IMR-90 (cell line): ENCODE results near the gene FGF2. TPM values are rescaled to one million over a fixed set of nuclear protein-coding genes. Genes with fewer than 3 reads are reported as not detected.

Experiments used
- ATAC-seq: fragments of 200-7000 bp; cut with Tn5 transposase; 2 replicates; pipeline ENCODE4 v1.9.1; 2020; ENCODE audit warnings: low read depth, mild to moderate bottlenecking, moderate library complexity
- BruUV-seq: library from RNA; stranded (reverse); fragments of 400-500 nt; replicated peaks from 2 replicates; lab custom pipeline; 2021; lab: Mats Ljungman, UMichigan
- CTCF ChIA-PET: fragments of 300-600 bp; formaldehyde crosslinking; extraction: SDS; loops from one replicate; lab custom pipeline; 2021; ENCODE audit warnings: antibody characterized with exemption; lab: Yijun Ruan, JAX
- POLR2A ChIA-PET: fragments of 300-600 bp; sonication (Branson Sonifier 250); formaldehyde crosslinking; loops from one replicate; lab custom pipeline; 2022; ENCODE audit warnings: antibody characterized with exemption; ENCODE audit not compliant: unreplicated experiment; lab: Charles Lee
- DNase-seq: peaks from one replicate; pipeline ENCODE4 v3.0.0; 2013
- H2AFZ ChIP-seq: replicated peaks from 2 replicates; pipeline ENCODE3; 2013; ENCODE audit warnings: low read length, mild to moderate bottlenecking; ENCODE audit not compliant: poor library complexity
- H2AK5ac ChIP-seq: 2 replicates; pipeline ENCODE4 v1.6.1; 2013; ENCODE audit warnings: low read depth, low read length, inconsistent platforms
- H2AK9ac ChIP-seq: replicated peaks from 2 replicates; pipeline ENCODE3; 2013; ENCODE audit warnings: mild to moderate bottlenecking, low read depth, low read length, moderate library complexity; ENCODE audit not compliant: poor library complexity
- H2BK120ac ChIP-seq: 2 replicates; pipeline ENCODE4 v1.6.1; 2013; ENCODE audit warnings: low read depth, low read length, inconsistent platforms
- H2BK15ac ChIP-seq: 3 replicates; pipeline ENCODE4 v1.6.1; 2013; ENCODE audit warnings: low read depth, low read length, inconsistent platforms
- H2BK20ac ChIP-seq: 2 replicates; pipeline ENCODE4 v1.6.1; 2013; ENCODE audit warnings: low read depth, mild to moderate bottlenecking, inconsistent platforms, low read length, moderate library complexity
- H2BK5ac ChIP-seq: 2 replicates; pipeline ENCODE4 v1.6.1; 2013; ENCODE audit warnings: mild to moderate bottlenecking, low read depth, low read length, inconsistent platforms; ENCODE audit not compliant: poor library complexity, severe bottlenecking
- H3K14ac ChIP-seq: replicated peaks from 2 replicates; pipeline ENCODE4 v1.6.1; 2013; ENCODE audit warnings: low read depth, low read length, inconsistent platforms
- H3K18ac ChIP-seq: 2 replicates; pipeline ENCODE4 v1.6.1; 2013; ENCODE audit warnings: low read depth, low read length, control low read depth
- H3K23ac ChIP-seq: 2 replicates; pipeline ENCODE4 v1.6.1; 2013; ENCODE audit warnings: low read depth, low read length, inconsistent platforms
- H3K27ac ChIP-seq: 2 replicates; pipeline ENCODE4 v1.5.1; 2013; ENCODE audit warnings: mild to moderate bottlenecking, control low read depth, low read length; ENCODE audit not compliant: insufficient read depth
- H3K27me3 ChIP-seq: 2 replicates; pipeline ENCODE4 v1.6.1; 2013; ENCODE audit warnings: low read length; ENCODE audit not compliant: control insufficient read depth, insufficient read depth
- H3K36me3 ChIP-seq: 2 replicates; pipeline ENCODE4 v1.6.1; 2013; ENCODE audit warnings: low read length, mixed read lengths; ENCODE audit not compliant: control insufficient read depth, insufficient read depth
- H3K4ac ChIP-seq: 2 replicates; pipeline ENCODE4 v1.6.1; 2013; ENCODE audit warnings: low read depth, low read length, inconsistent platforms
- H3K4me1 ChIP-seq: 2 replicates; pipeline ENCODE4 v1.6.1; 2013; ENCODE audit warnings: low read length, mixed read lengths; ENCODE audit not compliant: control insufficient read depth, insufficient read depth
- H3K4me2 ChIP-seq: 2 replicates; pipeline ENCODE4 v1.6.1; 2013; ENCODE audit warnings: low read depth, mild to moderate bottlenecking, control low read depth, low read length, moderate library complexity
- H3K4me3 ChIP-seq: 2 replicates; pipeline ENCODE4 v1.5.1; 2013; ENCODE audit warnings: low read depth, mild to moderate bottlenecking, control low read depth, low read length, moderate library complexity; ENCODE audit not compliant: insufficient read depth
- H3K56ac ChIP-seq: 2 replicates; pipeline ENCODE4 v1.6.1; 2013; ENCODE audit warnings: low read length, inconsistent platforms; ENCODE audit not compliant: insufficient read depth; ENCODE audit errors: extremely low read depth
- H3K79me1 ChIP-seq, 2 experiments: 2 replicates each; pipeline ENCODE4 v1.6.1; 2013; ENCODE audit warnings: low read length in 2 of 2, inconsistent platforms in 1 of 2, low read depth in 1 of 2
- H3K9ac ChIP-seq: 2 replicates; pipeline ENCODE4 v1.6.1; 2013; ENCODE audit warnings: low read depth, low read length, control low read depth
- H3K9me1 ChIP-seq: 2 replicates; pipeline ENCODE4 v1.6.1; 2013; ENCODE audit warnings: low read length, inconsistent platforms; ENCODE audit not compliant: insufficient read depth
- H3K9me3 ChIP-seq: 2 replicates; pipeline ENCODE4 v1.6.1; 2013; ENCODE audit warnings: low read length; ENCODE audit not compliant: control insufficient read depth, insufficient read depth
- H4K20me1 ChIP-seq: 2 replicates; pipeline ENCODE4 v1.6.1; 2013; ENCODE audit warnings: low read length, inconsistent platforms; ENCODE audit not compliant: insufficient read depth
- H4K5ac ChIP-seq: 2 replicates; pipeline ENCODE4 v1.6.1; 2013; ENCODE audit warnings: mild to moderate bottlenecking, low read depth, low read length, control low read depth
- H4K8ac ChIP-seq, 2 experiments: 2 replicates each; pipeline ENCODE4 v1.6.1; 2013; ENCODE audit warnings: low read depth in 2 of 2, low read length in 2 of 2, control low read depth in 1 of 2, inconsistent platforms in 1 of 2
- H4K91ac ChIP-seq: 2 replicates; pipeline ENCODE4 v1.6.1; 2013; ENCODE audit warnings: low read depth, low read length, inconsistent platforms; ENCODE audit not compliant: insufficient read depth
- BHLHE40 ChIP-seq: fragments of 150-350 bp; IDR thresholded peaks from 2 replicates; pipeline ENCODE4 v1.6.1; 2016; ENCODE audit warnings: mild to moderate bottlenecking, low read depth, low read length
- CEBPB ChIP-seq: IDR thresholded peaks from 2 replicates; pipeline ENCODE4 v1.6.1; 2012; ENCODE audit warnings: low read depth, low read length, improper control_type of control experiment
- CHD1 ChIP-seq: IDR thresholded peaks from 2 replicates; pipeline ENCODE4 v1.6.1; 2012; ENCODE audit warnings: low read depth, low read length, improper control_type of control experiment
- CTCF ChIP-seq: conservative IDR thresholded peaks from 2 replicates; pipeline ENCODE4 v1.5.1; 2012; ENCODE audit warnings: mild to moderate bottlenecking, low read depth, low read length, improper control_type of control experiment
- ELK1 ChIP-seq: fragments of 150-350 bp; IDR thresholded peaks from 2 replicates; pipeline ENCODE4 v1.6.1; 2016; ENCODE audit warnings: low read depth, mild to moderate bottlenecking, low read length, moderate library complexity, borderline replicate concordance
- FOS ChIP-seq: fragments of 150-350 bp; IDR thresholded peaks from 2 replicates; pipeline ENCODE4 v1.6.1; 2016; ENCODE audit warnings: low read depth, low read length
- MAFK ChIP-seq: IDR thresholded peaks from 2 replicates; pipeline ENCODE4 v1.6.1; 2012; ENCODE audit warnings: low read depth, low read length, improper control_type of control experiment
- MAZ ChIP-seq: IDR thresholded peaks from 2 replicates; pipeline ENCODE4 v1.6.1; 2012; ENCODE audit warnings: low read depth, mild to moderate bottlenecking, low read length, improper control_type of control experiment, moderate library complexity, borderline replicate concordance
- MXI1 ChIP-seq: IDR thresholded peaks from 2 replicates; pipeline ENCODE4 v1.6.1; 2012; ENCODE audit warnings: low read depth, mild to moderate bottlenecking, low read length, moderate library complexity, borderline replicate concordance
- NFE2L2 ChIP-seq: fragments of 150-350 bp; IDR thresholded peaks from 2 replicates; pipeline ENCODE4 v1.6.1; 2016; ENCODE audit warnings: low read depth, mild to moderate bottlenecking, low read length
- POLR2A ChIP-seq: IDR thresholded peaks from 2 replicates; pipeline ENCODE4 v1.6.1; 2012; ENCODE audit warnings: mild to moderate bottlenecking, low read depth, low read length
- RAD21 ChIP-seq: IDR thresholded peaks from 2 replicates; pipeline ENCODE4 v1.6.1; 2012; ENCODE audit warnings: low read length, improper control_type of control experiment
- RCOR1 ChIP-seq: IDR thresholded peaks from 2 replicates; pipeline ENCODE4 v1.6.1; 2012; ENCODE audit warnings: mild to moderate bottlenecking, low read length, improper control_type of control experiment; ENCODE audit not compliant: insufficient replicate concordance
- RFX5 ChIP-seq: IDR thresholded peaks from 2 replicates; pipeline ENCODE4 v1.8.0; 2012; ENCODE audit warnings: low read depth, mild to moderate bottlenecking, low read length, moderate library complexity
- SMC3 ChIP-seq: fragments of 150-350 bp; IDR thresholded peaks from 2 replicates; pipeline ENCODE4 v1.6.1; 2016; ENCODE audit warnings: low read depth, mild to moderate bottlenecking, antibody characterized with exemption, low read length, moderate library complexity
- USF2 ChIP-seq: fragments of 150-350 bp; IDR thresholded peaks from 2 replicates; pipeline ENCODE4 v1.6.1; 2017; ENCODE audit warnings: mild to moderate bottlenecking, antibody characterized with exemption, low read length, low read depth
- WGBS, 2 experiments: methylation state at CpG; one replicate each; pipeline versions ENCODE4 v1.1.5 to v1.1.7; 2013; ENCODE audit warnings: missing lambda C conversion rate in 2 of 2; ENCODE audit not compliant: insufficient read length in 1 of 2; ENCODE audit errors: extremely low coverage in 2 of 2; 5-methylcytosine and 5-hydroxymethylcytosine counted together
- dilution Hi-C: fragments of 300-500 bp; cut with HindIII; formaldehyde crosslinking; loops from one replicate; pipeline ENCODE4 v1.14.3; 2018; ENCODE audit warnings: low sequenced_read_pairs; ENCODE audit not compliant: unreplicated experiment
- in situ Hi-C: fragments of 300-500 bp; cut with MboI; formaldehyde crosslinking; loops from 3 replicates; pipeline ENCODE4 v1.14.3; 2019; ENCODE audit warnings: low sequenced_read_pairs, inconsistent platforms, mixed read lengths
- intact Hi-C: fragments of 100-400 bp; cut with micrococcal nuclease; formaldehyde crosslinking; loops from 2 replicates; pipeline ENCODE4 v1.10.0; 2022
- polyA plus RNA-seq, 3 experiments: library from polyadenylated mRNA; depleted of rRNA; stranded (reverse); fragments of >200 nt; gene quantifications; 2 replicates each; pipeline ENCODE4 v1.2.3, GENCODE V29; 2012; ENCODE audit warnings: low replicate concordance in 1 of 3
- total RNA-seq: library from RNA; depleted of rRNA; stranded (reverse); fragments of >200 nt; gene quantifications from 2 replicates; pipeline ENCODE4 v1.2.3, GENCODE V29; 2012

Gene FGF2
- total and polyA plus RNA-seq, 2 of the 4 experiments (the other 2 are of a cell fraction), result 12.9 to 27.1 TPM

- H3K14ac ChIP-seq, result no peak overlapping the region
- no peak overlapping the region for H3K9ac ChIP-seq
- H2AK9ac ChIP-seq, result no peak overlapping the region
- no TSS peak for BruUV-seq
- no peak overlapping the region for H3K4ac ChIP-seq
- ChIA-PET CTCF (no interaction called here), POLR2A (no interaction called here)
- H4K20me1 ChIP-seq, result peaks cover 28% of the 10 kb centered on the region; the same call in 1 of the 2 replicates
- no peak overlapping the region for H2BK15ac ChIP-seq
- no peak for DNase-seq
- no peak overlapping the region for H2AK5ac ChIP-seq
- no peak overlapping the region for H4K91ac ChIP-seq
- H3K4me3 ChIP-seq, result no peak overlapping the region
- peaks cover 2% of the 10 kb centered on the region; the same call in 1 of the 2 replicates for H3K36me3 ChIP-seq
- TF ChIP-seq USF2 (no peak), NFE2L2 (no peak), CTCF (no peak), MAFK (no peak), MAZ (no peak), MXI1 (no peak), RFX5 (no peak), RCOR1 (no peak), ELK1 (no peak), POLR2A (no peak), CEBPB (no peak), FOS (no peak), BHLHE40 (no peak), CHD1 (no peak), SMC3 (no peak), RAD21 (no peak)
- H3K4me1 ChIP-seq, result peaks cover 6% of the 10 kb centered on the region
- H3K9me1 ChIP-seq, result peaks cover 6% of the 10 kb centered on the region
- dilution Hi-C loops, result no loop called here
- H2BK120ac ChIP-seq, result no peak overlapping the region
- H3K18ac ChIP-seq, result no peak overlapping the region
- H4K5ac ChIP-seq, result no peak overlapping the region
- no peaks in the 10 kb centered on the region for H3K27me3 ChIP-seq
- ATAC-seq, result peak; percentile 17; the same call in 1 of the 2 replicates
- no CpG with 5 or more reads among the region's 1 CpG for WGBS, 2 experiments
- no peak overlapping the region for H2AFZ ChIP-seq
- H3K23ac ChIP-seq, result no peak overlapping the region
- in situ Hi-C loops, result no loop called here
- H3K27ac ChIP-seq, result no peak overlapping the region
- H3K9me3 ChIP-seq, result peaks cover 2% of the 10 kb centered on the region
- H4K8ac ChIP-seq, result no peak overlapping the region
- no peak overlapping the region for H3K56ac ChIP-seq
- no peak overlapping the region for H3K4me2 ChIP-seq
- intact Hi-C loops, result loop anchor here (5.0 kb wide), 1 partner anchor 36 kb away; the partner anchor contains the start of gene FGF2
- H3K79me1 ChIP-seq, result peaks cover 12 to 63% of the 10 kb centered on the region in 2 experiments
- H2BK20ac ChIP-seq, result no peak overlapping the region
- no peak overlapping the region for H2BK5ac ChIP-seq
These were observed 37.0 kb downstream of the FGF2 start for GRCh38 chr4:122863639-122864038.
